ENCODE results near the gene ASCL1.

The ASCL1 gene

DNA sequence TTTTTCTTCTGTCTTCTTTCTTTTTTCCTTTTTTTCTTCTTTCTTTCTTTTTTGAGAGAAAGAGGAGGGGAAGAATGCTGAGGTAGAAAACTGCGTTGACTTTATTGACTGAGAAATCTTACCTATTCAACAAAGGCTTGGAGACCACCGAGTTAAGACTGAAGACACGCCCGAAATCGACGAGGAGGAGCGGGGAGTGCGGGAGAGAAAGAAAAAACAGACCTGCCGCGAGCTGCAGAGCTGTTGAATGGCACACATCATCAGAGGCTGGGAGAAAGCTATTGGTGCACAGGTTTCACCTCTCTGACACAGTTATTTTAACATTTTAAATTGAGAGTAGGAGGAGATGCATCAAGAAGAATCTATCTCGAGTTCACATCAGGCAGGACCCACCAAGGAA, 5.1 kb downstream of the ASCL1 start:
- TF ChIP-seq, protein P1, sequence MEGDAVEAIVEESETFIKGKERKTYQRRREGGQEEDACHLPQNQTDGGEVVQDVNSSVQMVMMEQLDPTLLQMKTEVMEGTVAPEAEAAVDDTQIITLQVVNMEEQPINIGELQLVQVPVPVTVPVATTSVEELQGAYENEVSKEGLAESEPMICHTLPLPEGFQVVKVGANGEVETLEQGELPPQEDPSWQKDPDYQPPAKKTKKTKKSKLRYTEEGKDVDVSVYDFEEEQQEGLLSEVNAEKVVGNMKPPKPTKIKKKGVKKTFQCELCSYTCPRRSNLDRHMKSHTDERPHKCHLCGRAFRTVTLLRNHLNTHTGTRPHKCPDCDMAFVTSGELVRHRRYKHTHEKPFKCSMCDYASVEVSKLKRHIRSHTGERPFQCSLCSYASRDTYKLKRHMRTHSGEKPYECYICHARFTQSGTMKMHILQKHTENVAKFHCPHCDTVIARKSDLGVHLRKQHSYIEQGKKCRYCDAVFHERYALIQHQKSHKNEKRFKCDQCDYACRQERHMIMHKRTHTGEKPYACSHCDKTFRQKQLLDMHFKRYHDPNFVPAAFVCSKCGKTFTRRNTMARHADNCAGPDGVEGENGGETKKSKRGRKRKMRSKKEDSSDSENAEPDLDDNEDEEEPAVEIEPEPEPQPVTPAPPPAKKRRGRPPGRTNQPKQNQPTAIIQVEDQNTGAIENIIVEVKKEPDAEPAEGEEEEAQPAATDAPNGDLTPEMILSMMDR (IDR thresholded peaks at IDR 0.05; ENCODE audit: low read depth, low read length): no peak
- no peak for DNase-seq (ENCODE audit: low read depth, low spot score)
- in situ Hi-C loops (cut with HindIII; ENCODE audit: low sequenced_read_pairs): no loop called here
- H3K4me3 ChIP-seq (ENCODE audit: low read depth, low read length): no peak overlapping the region

DNA sequence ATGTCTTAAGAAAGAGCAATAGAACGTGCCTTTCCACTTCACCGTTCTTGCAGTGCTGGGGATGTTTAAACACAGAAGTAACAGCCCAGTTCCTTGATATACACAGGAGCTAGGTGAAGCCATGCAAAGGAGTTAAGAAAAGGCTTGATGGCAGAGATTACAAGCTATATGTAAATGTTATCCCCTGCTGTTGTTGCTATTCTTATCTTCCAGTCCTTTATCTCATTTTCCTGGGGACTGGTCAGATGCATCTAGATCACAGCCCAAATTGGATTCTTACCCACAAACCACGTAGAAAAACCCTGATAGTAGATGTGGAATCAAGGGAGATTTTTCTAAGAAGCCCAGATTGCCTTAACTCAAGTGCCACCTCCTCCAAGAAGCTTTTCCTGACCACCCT, 5.5 kb downstream of the ASCL1 start:
- no peak for DNase-seq (ENCODE audit: low read depth, low spot score)
- TF ChIP-seq, protein P1 (IDR thresholded peaks at IDR 0.05; ENCODE audit: low read depth, low read length): no peak
- no peak overlapping the region for H3K4me3 ChIP-seq (ENCODE audit: low read depth, low read length)
- in situ Hi-C loops (cut with HindIII; ENCODE audit: low sequenced_read_pairs): no loop called here

DNA sequence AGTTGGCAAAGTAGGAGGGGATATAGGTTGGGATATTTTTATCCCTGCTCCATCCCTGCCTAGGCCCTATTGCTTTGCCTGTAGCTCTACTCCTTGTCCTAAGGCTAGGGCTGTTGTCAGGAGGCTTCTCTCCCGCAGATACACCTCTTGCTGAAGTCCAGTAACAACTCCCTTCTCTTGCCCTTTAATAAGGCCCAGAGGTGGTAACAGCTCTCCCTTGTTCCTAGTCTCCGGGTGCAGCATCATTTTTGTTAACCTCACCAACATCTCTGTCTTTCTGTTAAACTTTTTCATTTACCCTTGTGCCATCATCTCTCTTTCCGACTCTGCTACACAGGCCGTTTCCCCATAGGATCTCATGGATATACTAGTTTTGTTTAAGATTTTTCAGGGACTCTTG, 6.3 kb downstream of the ASCL1 start:
- no peak overlapping the region for H3K4me3 ChIP-seq (ENCODE audit: low read depth, low read length)
- in situ Hi-C loops (cut with HindIII; ENCODE audit: low sequenced_read_pairs): no loop called here
- TF ChIP-seq, protein P1 (IDR thresholded peaks at IDR 0.05; ENCODE audit: low read depth, low read length): no peak
- no peak for DNase-seq (ENCODE audit: low read depth, low spot score)

DNA sequence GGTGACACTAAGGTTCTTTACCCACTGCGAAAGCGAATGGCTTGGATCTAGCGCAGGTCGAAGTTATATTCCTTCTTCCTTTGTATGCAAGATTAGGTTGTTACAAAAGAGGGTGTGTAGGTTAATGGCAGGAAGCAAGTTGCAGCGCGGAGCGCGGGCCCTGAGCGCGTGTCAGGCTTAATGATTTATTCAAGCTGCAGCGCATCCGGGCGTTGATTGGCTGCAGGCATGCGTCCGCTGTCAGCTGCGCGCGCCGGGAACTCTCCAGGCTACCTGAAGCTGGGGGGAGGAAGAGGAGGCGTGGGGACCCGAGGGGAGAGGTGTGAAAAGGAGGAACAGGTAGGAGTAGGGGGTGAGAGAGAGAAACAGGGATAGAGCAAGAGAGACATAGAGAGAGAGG, 7.4 kb downstream of the ASCL1 start:
- in situ Hi-C loops (cut with HindIII; ENCODE audit: low sequenced_read_pairs): no loop called here
- no peak overlapping the region for H3K4me3 ChIP-seq (ENCODE audit: low read depth, low read length)
- TF ChIP-seq, protein P1 (IDR thresholded peaks at IDR 0.05; ENCODE audit: low read depth, low read length): no peak
- DNase-seq (ENCODE audit: low read depth, low spot score): no peak

DNA sequence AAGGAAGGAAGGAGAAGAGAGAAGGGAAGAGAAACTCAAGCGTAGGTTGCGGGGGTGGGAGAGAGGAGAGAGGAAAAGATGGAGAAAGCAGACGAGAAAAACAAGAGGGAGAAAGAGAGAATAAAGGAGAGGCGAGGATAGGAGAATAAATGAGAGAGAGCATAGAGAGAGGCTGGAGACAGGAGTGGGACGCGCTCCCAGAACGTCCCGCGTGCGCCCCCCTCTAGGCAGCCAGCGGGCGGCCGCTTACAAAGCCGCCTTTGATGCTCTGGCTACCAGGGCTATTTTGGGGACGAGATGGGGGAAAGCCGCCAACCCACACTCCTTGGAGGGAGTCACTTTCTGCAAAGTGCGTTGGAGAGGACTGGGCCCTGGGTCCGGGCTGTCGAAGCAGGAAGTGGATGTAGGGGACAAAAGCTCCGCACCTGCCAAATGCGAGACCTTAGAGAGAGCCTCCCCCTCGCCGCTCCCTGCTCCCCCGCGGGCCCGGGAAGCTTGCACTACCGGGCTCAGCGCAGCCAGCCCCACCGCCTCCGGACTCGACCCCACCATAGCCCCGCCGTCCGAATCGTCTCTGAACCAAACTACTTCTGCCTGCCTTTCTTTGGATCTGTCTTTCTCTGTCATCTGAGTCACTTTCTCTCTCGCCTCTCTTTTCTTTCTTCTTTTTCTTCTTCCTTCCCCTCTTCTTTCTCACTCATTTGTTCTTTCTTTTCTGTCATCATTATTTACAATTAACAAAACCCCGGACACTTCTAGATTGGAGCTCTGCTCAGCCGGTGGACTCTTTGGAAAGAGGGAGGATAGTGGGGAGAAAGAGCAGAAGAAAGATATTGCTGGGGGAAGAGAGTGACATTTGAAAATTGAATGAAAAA, 8.0 kb downstream of the ASCL1 start:
- in situ Hi-C loops (cut with HindIII; ENCODE audit: low sequenced_read_pairs): no loop called here
- H3K4me3 ChIP-seq (ENCODE audit: low read depth, low read length): no peak overlapping the region

DNA sequence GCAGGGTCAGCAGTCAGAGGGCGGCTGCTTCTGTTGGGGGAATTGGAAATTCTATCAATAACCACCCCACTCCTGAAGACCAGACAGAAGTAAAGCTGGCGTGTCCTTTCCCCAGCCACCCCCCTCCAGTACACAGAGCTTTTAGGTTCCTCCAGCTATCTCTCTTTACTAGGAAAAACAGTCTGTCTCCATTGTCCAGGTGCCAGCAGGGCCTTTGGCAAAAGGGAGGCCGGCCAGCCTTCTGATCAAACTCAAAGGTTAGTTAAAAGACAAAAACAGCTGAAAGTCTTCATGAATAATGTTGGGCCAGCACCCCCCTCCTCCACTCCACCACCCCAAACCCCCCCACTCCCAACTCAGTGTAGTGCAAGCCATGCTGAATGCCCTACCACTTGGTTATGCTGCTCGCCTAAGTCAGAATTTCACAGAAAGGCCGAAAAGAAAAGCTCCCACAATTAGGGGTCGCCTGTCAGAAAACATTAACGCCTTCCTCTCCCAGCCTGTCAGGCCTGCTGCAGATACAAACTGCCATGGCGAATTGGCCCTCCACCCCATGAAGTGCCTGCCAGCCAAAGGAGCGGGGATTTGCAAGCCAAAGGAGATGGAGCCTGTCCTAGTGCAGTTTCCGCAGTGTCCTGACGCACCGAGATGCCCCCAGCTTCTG, 8.9 kb downstream of the ASCL1 start:
- no peak for DNase-seq (ENCODE audit: low read depth, low spot score)
- H3K4me3 ChIP-seq (ENCODE audit: low read depth, low read length): no peak overlapping the region
- in situ Hi-C loops (cut with HindIII; ENCODE audit: low sequenced_read_pairs): no loop called here
- TF ChIP-seq, protein P1 (IDR thresholded peaks at IDR 0.05; ENCODE audit: low read depth, low read length): no peak

More for the DNA sequence above, 8.0 kb downstream of the ASCL1 start:
- no peak for DNase-seq (ENCODE audit: low read depth, low spot score)
- TF ChIP-seq, protein P1 (IDR thresholded peaks at IDR 0.05; ENCODE audit: low read depth, low read length): no peak
